HUES48 (cell line): ENCODE measurements around the gene CPED1.

Experiments
- H3K27ac ChIP-seq: one replicate; pipeline ENCODE4 v1.7.0; 2013; ENCODE audit warnings: low read depth, low read length, inconsistent platforms
- H3K27me3 ChIP-seq: 2 replicates; pipeline ENCODE4 v1.6.1; 2013; ENCODE audit warnings: mild to moderate bottlenecking, low read length; ENCODE audit not compliant: control insufficient read depth, insufficient read depth
- H3K36me3 ChIP-seq: 2 replicates; pipeline ENCODE4 v1.6.1; 2013; ENCODE audit warnings: low read length; ENCODE audit not compliant: control insufficient read depth, insufficient read depth
- H3K4me1 ChIP-seq: 2 replicates; pipeline ENCODE4 v1.6.1; 2013; ENCODE audit warnings: mild to moderate bottlenecking, low read length; ENCODE audit not compliant: control insufficient read depth, insufficient read depth
- H3K4me3 ChIP-seq: 2 replicates; pipeline ENCODE4 v1.5.1; 2013; ENCODE audit warnings: mild to moderate bottlenecking, low read depth, low read length
- H3K9ac ChIP-seq: 2 replicates; pipeline ENCODE4 v1.6.1; 2013; ENCODE audit warnings: mild to moderate bottlenecking, low read depth, low read length, moderate library complexity
- H3K9me3 ChIP-seq: 2 replicates; pipeline ENCODE4 v1.6.1; 2013; ENCODE audit warnings: low read length; ENCODE audit not compliant: control insufficient read depth, insufficient read depth

The CPED1 gene

DNA sequence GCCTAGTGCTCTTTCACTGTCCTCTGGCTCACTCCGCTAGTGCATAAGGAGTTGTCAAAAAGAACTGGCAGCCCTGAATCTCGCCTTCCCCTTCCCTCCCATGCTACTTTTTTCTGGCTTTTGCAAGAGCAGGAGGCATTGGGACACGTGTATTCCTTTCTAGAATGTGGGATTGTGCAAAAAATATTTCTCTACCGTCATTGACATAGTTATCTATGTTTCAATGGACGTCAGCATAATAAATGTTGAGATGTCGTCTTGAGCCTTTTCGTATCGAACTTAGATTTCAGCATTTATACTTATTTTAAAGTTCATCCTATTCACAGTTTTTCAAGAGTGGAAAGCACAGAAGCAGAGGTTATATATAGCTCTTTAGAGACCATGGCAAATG lies 37.2 kb upstream of the CPED1 start:
- Histone ChIP-seq H3K9ac (peak overlapping the region; percentile 31; the same call in 1 of the 2 replicates), H3K9me3 (no peaks in the 10 kb centered on the region), H3K4me3 (peak overlapping the region; percentile 92), H3K27ac (peak overlapping the region; percentile 97), H3K4me1 (peaks cover 11% of the 10 kb centered on the region; the same call in 1 of the 2 replicates), H3K36me3 (peaks cover 41% of the 10 kb centered on the region), H3K27me3 (no peaks in the 10 kb centered on the region)

DNA sequence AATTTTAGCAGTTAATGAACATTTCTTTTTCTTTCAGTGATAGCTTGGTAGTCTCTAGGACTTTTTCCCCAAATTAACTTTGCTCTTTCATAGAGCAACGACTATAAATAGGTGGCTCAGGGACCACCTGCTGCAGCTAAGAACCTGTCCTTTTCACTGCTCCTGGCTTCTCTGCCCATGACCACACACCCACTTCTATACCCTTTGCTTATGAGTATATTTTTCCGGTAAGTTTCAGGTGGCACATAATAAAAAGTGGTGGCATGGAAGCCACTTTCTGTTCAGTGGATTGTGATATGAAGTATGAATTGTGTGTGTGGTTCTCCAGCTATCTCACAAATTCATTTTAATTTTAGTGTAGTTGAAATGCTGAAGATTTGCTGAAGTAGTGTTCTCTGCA lies 36.7 kb upstream of the CPED1 start:
- Histone ChIP-seq H3K27ac (no peak overlapping the region), H3K36me3 (peaks cover 46% of the 10 kb centered on the region)

DNA sequence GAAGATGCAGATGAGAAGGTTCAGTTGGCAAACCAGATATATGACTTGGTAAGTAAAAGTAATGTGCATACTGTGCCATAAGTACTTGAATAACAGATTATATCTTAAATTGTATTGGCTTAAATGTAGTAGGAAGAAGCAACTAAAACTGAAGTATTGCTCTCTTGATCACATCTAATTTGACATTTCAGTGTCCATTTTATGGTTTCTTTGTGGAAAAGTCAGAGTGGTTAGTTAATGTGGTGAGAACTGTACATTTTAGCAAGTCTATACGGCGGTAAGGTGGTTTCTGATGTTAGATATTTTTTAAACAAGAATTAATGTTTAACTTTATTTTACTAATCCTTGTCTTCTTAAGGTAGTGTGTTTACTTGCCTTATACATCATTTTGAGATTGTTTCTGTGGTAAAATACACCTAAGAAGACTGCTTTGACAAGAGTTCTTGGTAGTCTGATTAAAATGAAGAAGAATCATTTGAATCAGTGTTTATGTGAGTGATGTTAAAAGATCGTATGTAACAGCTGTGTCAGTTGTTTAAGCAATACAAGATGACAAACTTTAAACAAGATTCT lies 32.8 kb upstream of the CPED1 start:
- H3K4me1 ChIP-seq, result peaks cover 24% of the 10 kb centered on the region
- no peak overlapping the region for H3K9ac ChIP-seq
- peaks cover 52% of the 10 kb centered on the region for H3K36me3 ChIP-seq

More for the DNA sequence above, 36.7 kb upstream of the CPED1 start:
- peak overlapping the region; percentile 92 for H3K4me3 ChIP-seq
- H3K9me3 ChIP-seq, result no peaks in the 10 kb centered on the region
- peaks cover 11% of the 10 kb centered on the region; the same call in 1 of the 2 replicates for H3K4me1 ChIP-seq
- no peaks in the 10 kb centered on the region for H3K27me3 ChIP-seq
- no peak overlapping the region for H3K9ac ChIP-seq

DNA sequence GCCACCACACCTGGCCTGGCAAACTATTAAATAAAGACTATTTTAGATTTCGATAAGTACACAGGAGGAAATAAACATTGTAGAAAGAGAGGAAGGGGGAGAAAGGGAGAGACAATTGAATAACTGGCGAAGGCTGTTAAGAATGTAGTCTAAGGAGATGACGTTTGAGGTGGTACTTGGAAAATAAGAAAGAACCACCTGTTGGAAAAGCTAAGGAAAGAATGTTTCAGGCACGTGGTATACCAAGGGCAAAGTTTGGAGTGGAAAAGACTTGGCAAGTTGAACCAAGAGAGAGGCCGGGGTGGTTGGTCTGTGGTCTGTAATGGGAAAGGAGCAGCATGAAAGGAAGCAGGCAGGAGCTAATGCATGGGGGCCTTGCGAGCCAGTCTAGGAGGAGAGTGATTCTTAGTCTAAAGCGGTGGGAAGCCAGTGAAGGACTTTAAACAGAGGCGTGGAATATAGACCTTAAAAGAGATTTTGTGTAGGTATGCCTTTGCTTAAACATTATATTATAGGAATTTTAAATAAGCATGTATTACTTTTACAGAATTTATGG lies 28.5 kb upstream of the CPED1 start:
- Histone ChIP-seq H3K36me3 (peaks cover 30% of the 10 kb centered on the region), H3K27ac (no peak overlapping the region), H3K27me3 (no peaks in the 10 kb centered on the region), H3K9me3 (no peaks in the 10 kb centered on the region), H3K4me1 (peaks cover 31% of the 10 kb centered on the region), H3K9ac (no peak overlapping the region), H3K4me3 (no peak overlapping the region)

More for the DNA sequence above, 32.8 kb upstream of the CPED1 start:
- Histone ChIP-seq H3K9me3 (no peaks in the 10 kb centered on the region), H3K27me3 (no peaks in the 10 kb centered on the region), H3K4me3 (no peak overlapping the region), H3K27ac (no peak overlapping the region)

DNA sequence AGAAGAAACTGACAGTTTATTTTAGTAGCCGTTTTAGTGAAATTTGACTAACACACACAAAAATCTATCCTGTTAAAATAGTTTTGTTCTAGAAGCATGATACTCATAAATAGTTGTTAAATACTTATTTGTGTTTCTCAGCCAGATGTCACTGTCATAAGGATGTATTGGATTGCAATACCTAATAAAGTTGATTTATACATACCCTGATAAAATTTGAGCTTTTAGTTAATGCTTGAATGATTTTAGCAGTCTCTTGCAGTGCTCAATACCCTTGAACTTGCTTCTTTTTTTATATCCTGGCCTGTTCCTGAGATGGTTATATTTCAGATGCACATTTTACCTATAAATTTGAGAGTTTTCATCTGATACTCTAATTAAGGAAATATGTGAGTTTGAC lies 27.8 kb upstream of the CPED1 start:
- Histone ChIP-seq H3K4me1 (peaks cover 31% of the 10 kb centered on the region), H3K4me3 (no peak overlapping the region), H3K9me3 (no peaks in the 10 kb centered on the region), H3K27ac (no peak overlapping the region), H3K27me3 (no peaks in the 10 kb centered on the region), H3K9ac (no peak overlapping the region), H3K36me3 (peaks cover 29% of the 10 kb centered on the region)

DNA sequence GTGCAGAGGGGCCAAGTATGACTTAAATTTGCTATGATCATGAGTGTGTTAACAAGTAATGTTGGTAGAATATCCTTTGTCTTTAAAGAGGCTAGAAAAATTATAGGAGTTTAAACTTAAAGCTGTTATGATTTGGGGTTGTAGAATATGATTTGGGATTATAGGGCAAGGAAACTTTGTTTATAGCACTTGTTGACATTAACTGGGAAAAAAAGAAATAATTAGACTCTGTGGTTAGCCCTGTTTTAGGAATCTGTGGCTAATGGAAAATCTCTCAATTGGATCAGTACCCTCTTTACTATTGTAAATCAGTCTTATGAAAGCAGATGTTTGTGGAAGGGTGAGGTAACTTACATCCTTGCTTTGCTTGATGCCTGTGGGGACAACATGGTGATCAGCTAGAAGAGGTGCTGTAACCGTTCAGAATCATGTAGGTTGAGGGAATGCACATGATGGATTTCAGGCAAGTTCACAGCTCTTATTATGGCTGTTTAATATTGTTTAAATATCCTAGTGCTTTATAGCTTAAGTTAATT lies 26.8 kb upstream of the CPED1 start:
- H3K4me1 ChIP-seq, result peaks cover 31% of the 10 kb centered on the region
- H3K9ac ChIP-seq, result no peak overlapping the region
- no peak overlapping the region for H3K27ac ChIP-seq
- no peaks in the 10 kb centered on the region for H3K9me3 ChIP-seq
- H3K36me3 ChIP-seq, result peaks cover 26% of the 10 kb centered on the region
- no peak overlapping the region for H3K4me3 ChIP-seq
- no peaks in the 10 kb centered on the region for H3K27me3 ChIP-seq

DNA sequence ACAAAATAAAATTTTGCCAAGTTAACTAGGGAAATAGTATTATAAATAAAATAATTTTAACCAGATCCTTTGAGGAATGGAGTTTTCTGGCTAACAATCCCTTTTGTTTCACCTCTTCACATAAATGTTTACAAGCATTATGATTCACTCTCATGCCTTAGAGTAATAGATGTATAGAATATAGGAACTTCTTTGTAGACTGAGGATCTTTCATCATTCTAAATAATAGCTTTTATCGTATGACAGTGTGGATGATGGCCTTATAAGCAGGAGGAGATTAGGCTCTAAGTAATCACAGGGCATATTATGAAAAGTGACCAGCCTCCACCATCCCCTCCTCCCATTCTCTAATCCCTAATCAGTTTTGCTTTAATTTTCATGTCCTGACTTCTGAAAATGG lies 24.4 kb upstream of the CPED1 start:
- H3K4me1 ChIP-seq, result peaks cover 24% of the 10 kb centered on the region
- H3K9me3 ChIP-seq, result no peaks in the 10 kb centered on the region
- no peak overlapping the region for H3K9ac ChIP-seq
- H3K27ac ChIP-seq, result no peak overlapping the region
- H3K4me3 ChIP-seq, result no peak overlapping the region
- H3K36me3 ChIP-seq, result peaks cover 42% of the 10 kb centered on the region
- no peaks in the 10 kb centered on the region for H3K27me3 ChIP-seq

DNA sequence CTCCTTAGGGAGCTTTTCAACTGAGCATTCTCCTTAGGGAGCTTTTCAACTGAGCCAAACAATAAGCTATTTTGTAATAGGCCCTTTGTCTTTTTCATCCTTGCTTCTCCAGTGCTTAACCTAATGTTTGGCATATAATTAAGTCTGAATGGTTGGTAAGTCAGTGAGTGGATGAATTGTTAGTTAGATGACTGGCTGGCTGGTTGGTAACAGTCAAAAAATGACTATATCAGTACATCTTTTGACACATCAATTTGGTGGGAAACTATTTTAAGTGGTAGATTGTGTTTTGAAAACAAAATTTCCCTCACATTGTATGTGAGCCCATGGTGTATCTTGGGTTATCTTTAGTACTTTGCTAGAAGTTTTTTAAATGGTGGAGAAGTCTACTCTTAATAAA lies 21.6 kb upstream of the CPED1 start:
- Histone ChIP-seq H3K9me3 (no peaks in the 10 kb centered on the region), H3K4me1 (peaks cover under 1% of the 10 kb centered on the region; the same call in 1 of the 2 replicates), H3K27me3 (no peaks in the 10 kb centered on the region), H3K36me3 (peaks cover 68% of the 10 kb centered on the region), H3K27ac (no peak overlapping the region), H3K4me3 (no peak overlapping the region), H3K9ac (no peak overlapping the region)

DNA sequence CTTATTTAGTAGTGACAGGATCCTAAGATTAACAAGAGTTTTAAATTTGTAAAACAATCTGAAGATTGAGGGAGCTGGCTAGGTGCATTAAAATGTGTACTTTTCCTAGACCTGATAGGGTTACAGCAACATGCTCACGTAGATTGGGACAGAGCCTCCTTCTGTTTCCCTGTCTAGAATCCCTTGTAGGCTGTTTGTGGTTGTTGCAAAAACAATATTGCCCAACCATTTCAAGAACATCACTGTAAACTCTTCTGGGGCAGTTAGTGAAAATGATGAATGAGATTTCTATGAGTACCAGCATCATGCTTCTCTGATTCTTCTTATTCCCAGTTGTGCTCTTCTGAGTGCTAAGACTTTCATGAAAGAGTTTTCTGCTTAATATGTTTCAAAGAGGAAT lies 14.7 kb upstream of the CPED1 start:
- no peak overlapping the region for H3K9ac ChIP-seq
- H3K36me3 ChIP-seq, result peaks cover 75% of the 10 kb centered on the region
- H3K4me1 ChIP-seq, result no peaks in the 10 kb centered on the region

DNA sequence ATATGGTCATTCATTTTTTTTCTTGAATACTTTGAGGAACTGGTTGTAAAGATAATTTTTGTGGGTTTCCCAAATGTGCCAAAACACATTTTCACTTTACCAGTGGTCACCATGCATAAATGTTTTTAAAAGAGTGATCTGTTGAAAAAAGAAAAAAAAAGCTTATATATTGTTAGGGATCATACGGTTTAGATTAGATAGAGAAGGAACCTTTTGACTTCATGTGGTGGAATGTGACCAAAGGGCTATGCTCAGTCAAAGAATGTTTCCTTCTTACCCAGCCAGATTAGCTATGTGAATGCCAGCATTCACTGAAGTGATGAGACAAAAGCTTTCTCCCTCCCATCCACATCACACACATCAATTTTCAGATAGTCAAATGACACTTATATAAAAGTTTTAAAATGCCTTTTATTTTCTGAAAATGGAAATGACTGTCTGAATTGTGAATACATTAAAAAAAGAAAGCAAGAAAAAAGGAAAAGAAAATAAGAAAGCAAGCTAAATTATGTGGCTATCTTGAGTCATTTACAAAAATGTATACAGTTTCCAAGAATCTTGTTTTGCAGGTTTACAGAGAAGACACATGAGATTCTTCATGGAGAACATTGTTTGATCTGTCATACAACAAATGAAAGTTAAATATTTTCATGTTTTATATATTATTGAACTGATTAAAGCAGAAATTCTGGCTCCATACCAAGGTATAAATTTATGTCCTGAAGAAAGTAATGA lies 8.6 kb upstream of the CPED1 start:
- no peak overlapping the region for H3K27ac ChIP-seq
- H3K4me3 ChIP-seq, result no peak overlapping the region
- H3K9ac ChIP-seq, result no peak overlapping the region
- peaks cover 6% of the 10 kb centered on the region; the same call in 1 of the 2 replicates for H3K4me1 ChIP-seq
- no peaks in the 10 kb centered on the region for H3K27me3 ChIP-seq
- H3K36me3 ChIP-seq, result peaks cover 19% of the 10 kb centered on the region
- H3K9me3 ChIP-seq, result no peaks in the 10 kb centered on the region

More for the DNA sequence above, 14.7 kb upstream of the CPED1 start:
- Histone ChIP-seq H3K27me3 (no peaks in the 10 kb centered on the region), H3K4me3 (no peak overlapping the region), H3K9me3 (no peaks in the 10 kb centered on the region), H3K27ac (no peak overlapping the region)

DNA sequence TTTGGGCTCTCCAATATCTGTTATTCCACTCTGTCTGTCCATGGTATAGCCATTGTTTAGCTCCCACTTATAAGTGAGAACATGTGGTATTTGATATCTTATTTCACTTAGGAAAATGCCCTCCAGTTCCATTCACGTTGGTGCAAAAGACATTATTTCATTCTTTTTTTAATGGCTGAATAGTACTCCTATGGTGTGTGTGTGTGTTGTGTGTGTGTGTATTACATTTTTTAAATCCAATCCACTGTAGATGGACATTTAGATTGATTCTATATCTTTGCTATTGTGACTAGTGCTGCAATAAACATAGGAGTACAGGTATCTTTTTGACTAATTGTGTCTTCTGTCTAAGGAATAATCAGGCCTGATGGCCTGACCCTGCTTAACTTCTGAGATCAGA lies 7.4 kb upstream of the CPED1 start:
- H3K36me3 ChIP-seq, result peaks cover 9% of the 10 kb centered on the region; the same call in 1 of the 2 replicates
- H3K9ac ChIP-seq, result no peak overlapping the region
- no peak overlapping the region for H3K4me3 ChIP-seq
- peaks cover 6% of the 10 kb centered on the region; the same call in 1 of the 2 replicates for H3K4me1 ChIP-seq
- H3K27ac ChIP-seq, result no peak overlapping the region
- no peaks in the 10 kb centered on the region for H3K9me3 ChIP-seq
- no peaks in the 10 kb centered on the region for H3K27me3 ChIP-seq
